HEK293 (cell line): Measurements from ENCODE around the gene RP2.

Source experiments
- MEIS1 ChIP-seq: sonication (generic); formaldehyde crosslinking; IDR thresholded peaks from 2 replicates; pipeline ENCODE4 v1.8.1; 2022; ENCODE audit warnings: missing genetic modification reagents, mild to moderate bottlenecking, borderline replicate concordance
- RBAK ChIP-seq: fragments of 450-650 bp; formaldehyde crosslinking; IDR thresholded peaks from 2 replicates; pipeline ENCODE4 v1.5.1; 2016; ENCODE audit warnings: missing biosample characterization, missing genetic modification characterization
- SETDB1 ChIP-seq: IDR thresholded peaks from one replicate; pipeline ENCODE4 v1.6.1; 2017; ENCODE audit warnings: mild to moderate bottlenecking, low read length, moderate library complexity, mixed read lengths; ENCODE audit not compliant: insufficient read length
- SP7 ChIP-seq: fragments of 450-650 bp; formaldehyde crosslinking; IDR thresholded peaks from 2 replicates; pipeline ENCODE4 v1.5.1; 2016; ENCODE audit warnings: missing biosample characterization, missing genetic modification characterization
- ZNF169 ChIP-seq: fragments of 450-650 bp; formaldehyde crosslinking; IDR thresholded peaks from 2 replicates; pipeline ENCODE4 v1.5.1; 2016; ENCODE audit warnings: missing biosample characterization, missing genetic modification characterization
- ZNF18 ChIP-seq: fragments of 450-650 bp; formaldehyde crosslinking; IDR thresholded peaks from 2 replicates; pipeline ENCODE4 v1.5.1; 2016; ENCODE audit warnings: missing biosample characterization, missing genetic modification characterization
- ZNF433 ChIP-seq: fragments of 450-650 bp; formaldehyde crosslinking; IDR thresholded peaks from 2 replicates; pipeline ENCODE4 v1.5.1; 2016; ENCODE audit warnings: missing biosample characterization, missing genetic modification characterization, low read depth
- ZNF501 ChIP-seq: fragments of 450-650 bp; formaldehyde crosslinking; IDR thresholded peaks from 2 replicates; pipeline ENCODE4 v1.5.1; 2016; ENCODE audit warnings: missing biosample characterization, missing genetic modification characterization
- TF ChIP-seq, protein P1 (sequence below): fragments of 450-650 bp; formaldehyde crosslinking; IDR thresholded peaks from 2 replicates; pipeline ENCODE4 v1.5.1; 2016; ENCODE audit warnings: missing biosample characterization, missing genetic modification characterization
- TF ChIP-seq, protein P2 (sequence below): fragments of 450-650 bp; formaldehyde crosslinking; IDR thresholded peaks from 2 replicates; pipeline ENCODE4 v1.5.1; 2016; ENCODE audit warnings: missing biosample characterization, missing genetic modification characterization
- TF ChIP-seq, protein P3 (sequence below): fragments of 450-650 bp; formaldehyde crosslinking; IDR thresholded peaks from 2 replicates; pipeline ENCODE4 v1.5.1; 2016; ENCODE audit warnings: missing biosample characterization, missing genetic modification characterization

DNA sequence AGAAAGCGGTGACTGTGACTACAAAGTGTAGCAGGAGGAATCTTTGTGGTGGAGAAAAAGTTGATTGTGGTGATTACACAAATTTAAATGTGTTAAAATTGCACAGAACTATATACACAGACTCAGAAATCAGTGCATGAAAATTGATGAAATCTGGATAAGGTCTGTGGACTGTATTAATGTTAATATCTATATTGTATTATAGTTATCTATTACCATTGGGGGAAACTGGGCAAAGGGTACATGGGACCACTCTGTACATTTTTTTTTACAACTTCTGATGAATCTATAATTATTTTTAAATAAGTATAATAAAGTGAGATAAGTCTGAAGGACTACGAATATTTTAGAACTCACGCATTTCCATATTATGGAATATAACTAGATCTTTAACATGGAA, 73.6 kb downstream of the RP2 start:
- TF ChIP-seq RBAK (tag by site-specific recombination) (no peak), MEIS1 (CRISPR knock-in tag) (no peak), ZNF169 (tag by site-specific recombination) (no peak), ZNF18 (tag by site-specific recombination) (no peak), SP7 (tag by site-specific recombination) (no peak), ZNF433 (no peak), SETDB1 (no peak), ZNF501 (tag by site-specific recombination) (no peak)
- TF ChIP-seq, protein P1, sequence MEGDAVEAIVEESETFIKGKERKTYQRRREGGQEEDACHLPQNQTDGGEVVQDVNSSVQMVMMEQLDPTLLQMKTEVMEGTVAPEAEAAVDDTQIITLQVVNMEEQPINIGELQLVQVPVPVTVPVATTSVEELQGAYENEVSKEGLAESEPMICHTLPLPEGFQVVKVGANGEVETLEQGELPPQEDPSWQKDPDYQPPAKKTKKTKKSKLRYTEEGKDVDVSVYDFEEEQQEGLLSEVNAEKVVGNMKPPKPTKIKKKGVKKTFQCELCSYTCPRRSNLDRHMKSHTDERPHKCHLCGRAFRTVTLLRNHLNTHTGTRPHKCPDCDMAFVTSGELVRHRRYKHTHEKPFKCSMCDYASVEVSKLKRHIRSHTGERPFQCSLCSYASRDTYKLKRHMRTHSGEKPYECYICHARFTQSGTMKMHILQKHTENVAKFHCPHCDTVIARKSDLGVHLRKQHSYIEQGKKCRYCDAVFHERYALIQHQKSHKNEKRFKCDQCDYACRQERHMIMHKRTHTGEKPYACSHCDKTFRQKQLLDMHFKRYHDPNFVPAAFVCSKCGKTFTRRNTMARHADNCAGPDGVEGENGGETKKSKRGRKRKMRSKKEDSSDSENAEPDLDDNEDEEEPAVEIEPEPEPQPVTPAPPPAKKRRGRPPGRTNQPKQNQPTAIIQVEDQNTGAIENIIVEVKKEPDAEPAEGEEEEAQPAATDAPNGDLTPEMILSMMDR, result no peak
- TF ChIP-seq, protein P2, sequence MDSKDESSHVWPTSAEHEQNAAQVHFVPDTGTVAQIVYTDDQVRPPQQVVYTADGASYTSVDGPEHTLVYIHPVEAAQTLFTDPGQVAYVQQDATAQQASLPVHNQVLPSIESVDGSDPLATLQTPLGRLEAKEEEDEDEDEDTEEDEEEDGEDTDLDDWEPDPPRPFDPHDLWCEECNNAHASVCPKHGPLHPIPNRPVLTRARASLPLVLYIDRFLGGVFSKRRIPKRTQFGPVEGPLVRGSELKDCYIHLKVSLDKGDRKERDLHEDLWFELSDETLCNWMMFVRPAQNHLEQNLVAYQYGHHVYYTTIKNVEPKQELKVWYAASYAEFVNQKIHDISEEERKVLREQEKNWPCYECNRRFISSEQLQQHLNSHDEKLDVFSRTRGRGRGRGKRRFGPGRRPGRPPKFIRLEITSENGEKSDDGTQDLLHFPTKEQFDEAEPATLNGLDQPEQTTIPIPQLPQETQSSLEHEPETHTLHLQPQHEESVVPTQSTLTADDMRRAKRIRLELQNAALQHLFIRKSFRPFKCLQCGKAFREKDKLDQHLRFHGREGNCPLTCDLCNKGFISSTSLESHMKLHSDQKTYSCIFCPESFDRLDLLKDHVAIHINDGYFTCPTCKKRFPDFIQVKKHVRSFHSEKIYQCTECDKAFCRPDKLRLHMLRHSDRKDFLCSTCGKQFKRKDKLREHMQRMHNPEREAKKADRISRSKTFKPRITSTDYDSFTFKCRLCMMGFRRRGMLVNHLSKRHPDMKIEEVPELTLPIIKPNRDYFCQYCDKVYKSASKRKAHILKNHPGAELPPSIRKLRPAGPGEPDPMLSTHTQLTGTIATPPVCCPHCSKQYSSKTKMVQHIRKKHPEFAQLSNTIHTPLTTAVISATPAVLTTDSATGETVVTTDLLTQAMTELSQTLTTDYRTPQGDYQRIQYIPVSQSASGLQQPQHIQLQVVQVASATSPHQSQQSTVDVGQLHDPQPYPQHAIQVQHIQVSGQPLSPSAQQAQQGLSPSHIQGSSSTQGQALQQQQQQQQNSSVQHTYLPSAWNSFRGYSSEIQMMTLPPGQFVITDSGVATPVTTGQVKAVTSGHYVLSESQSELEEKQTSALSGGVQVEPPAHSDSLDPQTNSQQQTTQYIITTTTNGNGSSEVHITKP (tag by site-specific recombination), result no peak
- TF ChIP-seq, protein P3, sequence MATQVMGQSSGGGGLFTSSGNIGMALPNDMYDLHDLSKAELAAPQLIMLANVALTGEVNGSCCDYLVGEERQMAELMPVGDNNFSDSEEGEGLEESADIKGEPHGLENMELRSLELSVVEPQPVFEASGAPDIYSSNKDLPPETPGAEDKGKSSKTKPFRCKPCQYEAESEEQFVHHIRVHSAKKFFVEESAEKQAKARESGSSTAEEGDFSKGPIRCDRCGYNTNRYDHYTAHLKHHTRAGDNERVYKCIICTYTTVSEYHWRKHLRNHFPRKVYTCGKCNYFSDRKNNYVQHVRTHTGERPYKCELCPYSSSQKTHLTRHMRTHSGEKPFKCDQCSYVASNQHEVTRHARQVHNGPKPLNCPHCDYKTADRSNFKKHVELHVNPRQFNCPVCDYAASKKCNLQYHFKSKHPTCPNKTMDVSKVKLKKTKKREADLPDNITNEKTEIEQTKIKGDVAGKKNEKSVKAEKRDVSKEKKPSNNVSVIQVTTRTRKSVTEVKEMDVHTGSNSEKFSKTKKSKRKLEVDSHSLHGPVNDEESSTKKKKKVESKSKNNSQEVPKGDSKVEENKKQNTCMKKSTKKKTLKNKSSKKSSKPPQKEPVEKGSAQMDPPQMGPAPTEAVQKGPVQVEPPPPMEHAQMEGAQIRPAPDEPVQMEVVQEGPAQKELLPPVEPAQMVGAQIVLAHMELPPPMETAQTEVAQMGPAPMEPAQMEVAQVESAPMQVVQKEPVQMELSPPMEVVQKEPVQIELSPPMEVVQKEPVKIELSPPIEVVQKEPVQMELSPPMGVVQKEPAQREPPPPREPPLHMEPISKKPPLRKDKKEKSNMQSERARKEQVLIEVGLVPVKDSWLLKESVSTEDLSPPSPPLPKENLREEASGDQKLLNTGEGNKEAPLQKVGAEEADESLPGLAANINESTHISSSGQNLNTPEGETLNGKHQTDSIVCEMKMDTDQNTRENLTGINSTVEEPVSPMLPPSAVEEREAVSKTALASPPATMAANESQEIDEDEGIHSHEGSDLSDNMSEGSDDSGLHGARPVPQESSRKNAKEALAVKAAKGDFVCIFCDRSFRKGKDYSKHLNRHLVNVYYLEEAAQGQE (tag by site-specific recombination), result no peak
